ENCODE data around the gene BST1.

Gene BST1

DNA sequence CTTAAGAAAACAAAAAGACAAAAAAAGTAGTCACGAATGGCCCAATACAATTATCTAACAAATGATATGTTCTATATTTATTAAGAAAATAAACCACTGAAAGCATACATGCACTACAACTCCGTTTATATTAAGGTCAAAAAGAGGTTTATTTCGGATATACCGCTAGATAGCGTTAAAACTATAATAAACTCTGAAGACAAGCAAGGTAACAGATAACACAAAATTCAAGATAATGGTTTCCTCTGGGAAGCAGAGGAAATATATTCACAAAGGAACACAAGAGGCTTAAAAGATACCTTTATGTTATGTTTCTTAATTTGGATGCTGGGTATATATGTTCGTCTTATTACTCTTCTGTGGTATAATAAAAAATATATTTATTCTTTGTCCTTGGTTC is 26.0 kb upstream of the BST1 start:
- no peak for DNase-seq

DNA sequence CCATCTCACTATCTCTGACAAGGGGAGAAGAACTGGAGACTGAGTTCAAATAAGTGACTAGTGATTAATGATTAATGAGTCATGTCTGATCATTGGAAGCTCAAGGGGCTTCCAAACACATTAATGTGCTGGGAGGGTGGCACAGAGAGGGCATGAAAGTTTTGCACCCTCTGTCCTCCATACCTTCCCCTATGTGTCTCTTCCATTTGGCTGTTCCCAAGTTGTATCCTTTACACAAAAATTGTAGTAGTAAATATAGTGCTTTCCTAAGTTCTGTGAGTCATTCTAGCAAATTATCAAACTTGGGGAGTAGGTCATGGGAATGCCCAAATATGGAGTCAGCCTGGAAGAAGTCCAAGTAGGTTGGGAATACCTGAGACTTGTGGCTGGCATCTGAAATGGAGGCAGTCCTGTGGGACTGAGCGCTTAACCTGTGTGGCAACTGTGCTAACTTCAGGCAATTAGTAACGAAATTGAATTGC is 25.3 kb upstream of the BST1 start:
- no peak for DNase-seq

DNA sequence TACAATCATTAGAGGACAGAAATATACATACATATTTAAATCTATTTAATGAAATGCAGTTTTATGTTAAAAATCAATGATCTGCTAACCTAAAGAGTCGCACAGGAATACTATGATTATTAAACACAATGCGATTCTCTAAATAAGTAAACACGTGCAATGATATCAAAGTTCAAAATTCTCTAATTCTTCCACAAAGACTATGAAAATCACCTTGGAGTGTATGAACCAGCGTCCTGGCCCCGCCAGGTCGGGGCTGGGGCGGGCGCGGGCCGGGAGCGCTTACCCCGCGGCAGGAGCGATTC is 21.8 kb upstream of the BST1 start:
- no peak for DNase-seq

GRCh38 chr4:15681372-15682241 is 21.3 kb upstream of the BST1 start, which contains the start of gene FAM200B:
FAM200B (plus strand) TSS chr4:15681827; CDS start chr4:15686978, 5,151 bp downstream.
- peak; percentile 89 to 97 (median 92) for DNase-seq

DNA sequence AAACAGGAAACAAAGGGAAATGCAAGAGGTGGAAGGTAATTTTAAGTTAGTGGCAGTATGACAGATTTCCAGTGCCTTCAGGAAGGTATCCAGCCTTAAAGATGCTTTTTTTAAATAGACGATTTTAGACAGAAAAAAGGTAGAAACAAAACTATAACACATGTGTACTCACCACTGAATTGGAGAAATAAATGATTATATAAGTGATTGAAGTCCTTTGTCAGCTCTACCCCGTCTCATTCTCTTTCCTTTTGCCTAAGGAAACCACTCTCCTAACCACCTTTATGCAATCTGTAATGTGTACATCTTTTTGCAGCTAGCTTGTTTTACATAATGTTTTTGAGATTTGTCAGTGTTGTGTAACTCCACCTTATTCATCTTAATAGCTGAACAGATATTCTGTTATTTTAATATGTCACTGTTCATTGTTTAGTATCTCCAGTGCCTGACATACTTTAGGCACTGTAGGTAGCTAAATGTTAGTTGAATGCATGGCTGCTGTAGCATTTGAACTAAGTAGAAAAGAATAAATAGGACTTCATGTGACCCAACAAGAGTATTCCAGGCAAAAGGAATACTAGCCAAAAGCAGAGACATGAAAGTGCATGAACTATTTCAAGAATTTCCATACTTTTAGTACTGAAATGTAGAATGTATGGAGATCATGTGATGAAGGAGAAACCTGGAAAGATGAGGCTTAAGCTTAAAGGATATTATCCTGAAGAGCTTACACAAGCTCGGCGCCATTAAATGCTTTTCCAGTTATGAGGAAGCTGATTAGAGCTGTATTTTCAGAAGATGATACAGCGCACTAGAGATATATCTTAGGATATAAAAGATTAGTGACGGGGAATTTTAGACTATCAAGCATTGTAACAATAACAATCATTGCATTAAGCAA is 20.4 kb upstream of the BST1 start:
- no peak for DNase-seq

DNA sequence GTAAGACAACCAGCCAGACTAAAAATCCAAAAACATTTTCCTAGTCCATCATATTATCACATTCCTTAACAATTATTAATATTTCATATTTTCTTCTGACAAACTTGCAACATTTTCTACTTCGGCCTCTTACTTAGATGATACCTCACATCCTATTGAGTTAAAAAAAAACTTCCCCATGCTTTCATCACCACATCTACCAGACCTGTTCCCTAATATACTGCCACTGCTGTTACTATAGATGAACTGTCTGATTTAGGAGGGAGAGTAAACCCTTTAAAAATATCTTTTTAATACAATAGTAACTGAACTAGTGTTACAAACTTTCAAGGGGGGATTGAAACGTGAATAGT is 19.7 kb upstream of the BST1 start:
- DNase-seq = no peak

GRCh38 chr4:15684498-15684897 is 18.4 kb upstream of the BST1 start:
- DNase-seq = no peak

DNA sequence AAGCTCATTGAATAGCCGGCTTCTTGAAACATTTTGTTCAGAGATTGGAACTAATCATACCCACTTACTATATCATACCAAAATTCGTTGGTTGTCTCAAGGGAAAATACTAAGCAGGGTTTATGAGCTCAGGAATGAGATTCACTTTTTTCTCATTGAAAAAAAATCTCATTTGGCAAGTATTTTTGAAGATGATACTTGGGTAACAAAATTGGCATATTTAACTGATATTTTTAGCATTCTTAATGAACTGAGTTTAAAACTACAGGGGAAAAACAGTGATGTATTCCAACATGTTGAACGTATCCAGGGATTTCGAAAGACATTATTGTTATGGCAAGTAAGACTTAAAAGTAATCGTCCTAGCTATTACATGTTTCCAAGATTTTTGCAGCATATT is 14.8 kb upstream of the BST1 start:
- no peak for DNase-seq

DNA sequence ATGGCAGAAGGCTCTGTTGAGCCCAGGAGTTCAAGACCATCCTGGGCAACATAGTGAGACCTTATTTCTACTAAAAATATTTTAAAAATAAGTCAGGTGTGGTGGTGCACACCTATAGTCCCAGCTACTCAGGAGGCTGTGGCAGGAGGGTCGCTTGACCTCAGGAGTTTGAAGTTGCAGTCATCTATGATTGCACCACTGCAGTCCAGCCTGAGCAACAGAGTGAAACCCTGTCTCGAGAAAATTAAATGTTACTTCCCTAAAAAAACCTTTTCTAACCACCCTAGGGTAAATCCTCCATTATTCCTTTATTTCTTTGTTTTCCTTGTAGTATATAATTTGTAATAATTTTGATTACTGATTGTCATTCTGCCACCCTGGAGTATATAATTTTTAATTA is 13.3 kb upstream of the BST1 start:
- DNase-seq = no peak

- no peak for DNase-seq
Observed at GRCh38 chr4:15690020-15690809, 12.7 kb upstream of the BST1 start.

GRCh38 chr4:15691346-15692135 is 11.3 kb upstream of the BST1 start:
- no peak for DNase-seq

DNA sequence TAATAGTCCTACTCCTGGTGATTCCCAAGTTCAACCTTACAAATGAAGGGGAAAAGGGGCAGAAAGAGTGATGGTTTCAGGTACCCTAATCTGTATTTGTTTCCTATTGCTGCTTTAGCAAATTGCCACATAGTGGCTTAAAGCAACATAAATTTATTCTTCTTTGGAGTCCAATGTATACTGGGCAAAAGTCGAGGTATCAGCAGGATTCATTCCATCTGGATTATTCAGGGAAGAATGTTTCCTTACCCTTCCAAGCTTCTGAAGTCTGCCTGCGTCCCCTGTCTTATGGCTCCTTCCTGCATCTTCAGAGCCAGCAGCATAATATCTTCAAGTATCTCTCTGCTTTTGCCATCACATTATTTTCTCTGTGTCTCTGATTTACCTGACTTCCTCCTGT is 10.3 kb upstream of the BST1 start:
- DNase-seq = no peak

GRCh38 chr4:15694431-15694830 is 8.4 kb upstream of the BST1 start:
- no peak for DNase-seq

- no peak for DNase-seq
Observed at GRCh38 chr4:15695240-15695699, 7.6 kb upstream of the BST1 start.

DNA sequence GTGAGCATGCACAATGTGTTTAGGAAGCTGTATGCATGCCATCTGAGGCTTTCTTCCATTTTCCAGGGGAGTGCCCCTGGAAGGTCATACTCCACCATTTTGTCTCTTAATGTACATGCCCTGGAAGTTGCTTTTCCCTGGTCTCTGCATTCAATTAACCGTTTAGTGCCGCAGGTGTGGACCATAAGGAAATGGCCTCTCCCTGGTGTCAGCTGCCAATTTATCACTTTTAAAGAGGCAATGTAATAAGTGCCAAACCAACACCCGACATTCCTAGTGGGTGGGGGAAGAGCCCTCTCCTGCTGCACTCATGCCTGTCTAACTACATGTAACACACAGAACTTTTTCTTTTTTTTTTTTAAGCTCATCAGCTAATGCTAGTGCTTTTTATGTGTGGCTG is 7.1 kb upstream of the BST1 start:
- no peak for DNase-seq

DNA sequence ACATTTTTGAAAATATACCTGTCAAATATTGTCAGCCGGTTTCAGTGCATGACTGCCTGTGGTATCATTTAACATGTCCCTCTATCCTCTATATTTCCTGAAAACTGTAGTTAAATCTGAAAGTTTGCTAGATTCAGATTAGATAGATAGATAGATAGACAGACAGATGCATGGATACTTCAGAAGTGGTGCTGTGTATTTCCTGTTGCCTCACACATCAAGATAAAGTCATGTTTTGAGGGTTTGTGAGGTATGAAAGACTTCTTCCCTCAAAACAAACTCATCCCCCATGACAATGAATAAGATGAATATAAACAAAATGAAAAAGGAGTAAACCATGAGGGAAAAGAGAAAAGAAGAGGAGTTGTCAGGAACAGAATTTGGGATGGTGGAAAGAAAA is 6.0 kb upstream of the BST1 start:
- no peak for DNase-seq

GRCh38 chr4:15703439-15703838 is 574 bp downstream of the BST1 start:
- no peak for DNase-seq

DNA sequence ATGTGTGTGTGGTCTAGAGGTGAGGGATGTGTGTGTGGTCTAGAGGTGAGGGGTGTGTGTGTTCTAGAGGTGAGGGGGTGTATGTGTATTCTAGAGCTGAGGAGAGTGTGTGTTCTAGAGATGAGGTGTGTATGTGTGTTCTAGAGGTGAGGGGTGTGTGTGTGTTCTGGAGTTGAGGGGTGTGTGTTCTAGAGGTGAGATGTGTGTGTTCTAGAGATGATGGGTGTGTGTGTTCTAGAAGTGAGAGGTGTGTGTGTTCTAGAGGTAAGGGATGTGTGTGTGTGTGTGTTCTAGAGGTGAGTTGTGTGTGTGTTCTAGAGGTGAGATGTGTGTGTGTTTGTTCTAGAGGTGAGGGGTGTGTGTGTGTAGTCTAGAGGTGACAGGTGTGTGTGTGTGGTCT is 1.3 kb downstream of the BST1 start:
- DNase-seq = no peak

GRCh38 chr4:15706646-15707362 is 3.9 kb downstream of the BST1 start:
- no peak for DNase-seq

DNA sequence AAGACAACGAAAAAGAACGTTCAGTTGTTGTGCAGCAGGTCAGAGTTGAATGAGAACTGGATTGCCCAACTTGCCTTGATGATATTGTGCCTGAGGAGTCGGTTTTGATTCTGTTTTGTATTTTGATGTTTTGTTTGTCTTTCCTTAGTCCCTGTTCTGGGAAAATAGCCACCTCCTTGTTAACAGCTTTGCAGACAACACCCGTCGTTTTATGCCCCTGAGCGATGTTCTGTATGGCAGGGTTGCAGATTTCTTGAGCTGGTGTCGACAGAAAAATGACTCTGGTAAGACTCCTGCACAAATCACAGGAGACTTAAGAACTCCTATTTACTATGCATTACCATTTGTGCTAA is 4.5 kb downstream of the BST1 start:
- DNase-seq = no peak

DNA sequence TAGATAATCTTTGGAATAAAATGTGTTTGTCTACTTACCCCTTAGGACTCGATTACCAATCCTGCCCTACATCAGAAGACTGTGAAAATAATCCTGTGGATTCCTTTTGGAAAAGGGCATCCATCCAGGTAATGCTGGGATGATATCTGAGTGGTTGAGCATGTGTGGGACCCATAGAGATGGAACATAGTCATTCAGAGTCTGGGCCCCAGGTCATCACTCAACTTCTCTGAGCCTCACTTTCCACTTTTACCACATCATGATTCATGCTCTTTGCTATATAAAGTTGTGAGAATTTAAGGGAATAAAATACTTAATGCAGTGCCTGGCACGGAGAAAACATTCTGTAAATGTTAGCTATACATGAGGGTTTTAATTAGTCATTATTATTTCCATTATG is 8.9 kb downstream of the BST1 start:
- no peak for DNase-seq

- no peak for DNase-seq
Observed at GRCh38 chr4:15712214-15712613, 9.3 kb downstream of the BST1 start.

Measured in T-helper 1 cell (primary cell).